ENCODE results near the gene GPR149.

GPR149 gene

GRCh38 chr3:154338008-154338407 lies 92.0 kb downstream of the GPR149 start:
- no peak for FAIRE-seq

- FAIRE-seq: peak; percentile 78
Observed at GRCh38 chr3:154334973-154335420, 95.0 kb downstream of the GPR149 start.

GRCh38 chr3:154327871-154328270 lies 102.1 kb downstream of the GPR149 start:
- no peak for FAIRE-seq

GRCh38 chr3:154324919-154325318 lies 105.1 kb downstream of the GPR149 start:
- FAIRE-seq: no peak

- no peak for FAIRE-seq
Observed at GRCh38 chr3:154323891-154324738, 105.9 kb downstream of the GPR149 start, which contains the start of gene DHX36. TSS of gene DHX36 (minus strand) at chr3:154324487. CDS start at chr3:154324416, 71 bp downstream.

- FAIRE-seq: no peak
Observed at GRCh38 chr3:154316974-154317767, 112.8 kb downstream of the GPR149 start.

GRCh38 chr3:154314152-154314551 lies 115.8 kb downstream of the GPR149 start:
- FAIRE-seq: no peak

GRCh38 chr3:154310840-154311239 lies 119.2 kb downstream of the GPR149 start:
- FAIRE-seq: no peak

- FAIRE-seq: no peak
Observed at GRCh38 chr3:154307363-154307762, 122.6 kb downstream of the GPR149 start.

GRCh38 chr3:154304936-154305335 lies 125.1 kb downstream of the GPR149 start:
- no peak for FAIRE-seq

- FAIRE-seq: no peak
Observed at GRCh38 chr3:154304116-154304786, 125.7 kb downstream of the GPR149 start.

- no peak for FAIRE-seq
Observed at GRCh38 chr3:154301561-154301960, 128.4 kb downstream of the GPR149 start.

- FAIRE-seq: no peak
Observed at GRCh38 chr3:154294016-154294415, 136.0 kb downstream of the GPR149 start.

- no peak for FAIRE-seq
Observed at GRCh38 chr3:154290187-154290586, 139.8 kb downstream of the GPR149 start.

Measured in TTC549 (cell line).